Endometrium (tissue), 2 donors: ENCODE data around the gene OSBPL3.

Source experiments
- FAIRE-seq: peaks from 2 replicates; lab custom pipeline; 2012; peaks lifted over from hg19 to GRCh38; lab: Jason Lieb, UNC
- donor health status: control.
- donor health status: control.

Gene OSBPL3

GRCh38 chr7:24889611-24890010 lies 90.4 kb downstream of the OSBPL3 start:
- no peak for FAIRE-seq

DNA sequence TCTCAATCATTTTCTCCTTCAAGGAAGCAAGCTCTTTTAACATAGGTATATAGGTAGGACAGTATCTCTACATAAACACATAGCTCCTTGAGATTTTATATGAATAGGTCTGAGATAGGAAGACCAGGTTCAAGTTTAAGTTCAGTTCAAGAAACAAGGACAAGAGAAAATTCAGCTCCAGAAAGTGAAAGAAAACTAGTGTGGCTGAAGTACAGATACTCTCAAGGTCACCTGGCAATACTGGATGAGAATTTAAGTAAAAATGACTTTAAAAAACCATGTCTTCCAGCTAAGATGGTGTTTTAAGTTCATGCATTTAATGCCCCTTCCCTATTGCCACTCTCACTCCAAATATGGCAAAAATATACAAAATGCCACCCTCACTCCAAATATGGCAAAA lies 91.3 kb downstream of the OSBPL3 start:
- no peak for FAIRE-seq

GRCh38 chr7:24885716-24886115 lies 94.3 kb downstream of the OSBPL3 start:
- FAIRE-seq: no peak

DNA sequence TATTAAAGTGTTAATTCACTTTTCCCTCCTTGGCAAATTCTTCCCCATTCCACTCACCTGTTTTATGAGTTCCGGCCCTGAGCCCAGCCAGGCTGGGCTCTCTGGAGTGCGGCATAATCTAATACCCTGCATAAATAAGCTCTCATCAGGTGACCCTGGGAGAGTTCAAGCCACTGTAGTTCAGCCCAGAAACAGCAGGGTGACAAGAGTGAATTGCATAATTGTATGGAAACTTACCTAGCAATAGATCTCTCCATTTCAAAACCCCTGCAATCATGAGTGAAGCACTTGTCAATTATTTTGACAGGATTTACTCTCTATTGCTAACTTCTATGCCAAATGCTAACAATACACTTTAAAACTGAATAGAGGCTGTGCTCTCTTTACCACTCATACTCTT lies 94.7 kb downstream of the OSBPL3 start:
- FAIRE-seq: no peak

- no peak for FAIRE-seq
Measured at GRCh38 chr7:24884401-24884800, 95.6 kb downstream of the OSBPL3 start.

DNA sequence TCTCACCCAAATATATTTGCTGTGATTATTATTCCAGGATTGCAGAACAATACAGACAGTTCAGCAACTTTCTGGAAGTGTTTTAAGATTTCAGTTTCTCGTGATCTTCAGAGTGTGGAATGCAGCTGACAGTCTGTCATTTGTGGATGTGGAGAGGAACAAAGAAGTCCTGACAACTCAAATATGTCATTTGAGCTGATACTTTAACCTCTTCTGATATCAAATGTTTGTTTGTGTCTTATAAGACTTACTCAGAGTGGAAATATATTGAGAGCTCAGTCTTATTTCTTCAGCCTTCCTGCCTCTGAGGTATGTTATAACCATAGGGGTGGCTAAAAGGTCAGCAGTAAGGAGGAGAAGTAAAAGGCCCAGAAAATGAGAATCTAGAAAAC lies 96.4 kb downstream of the OSBPL3 start:
- no peak for FAIRE-seq

DNA sequence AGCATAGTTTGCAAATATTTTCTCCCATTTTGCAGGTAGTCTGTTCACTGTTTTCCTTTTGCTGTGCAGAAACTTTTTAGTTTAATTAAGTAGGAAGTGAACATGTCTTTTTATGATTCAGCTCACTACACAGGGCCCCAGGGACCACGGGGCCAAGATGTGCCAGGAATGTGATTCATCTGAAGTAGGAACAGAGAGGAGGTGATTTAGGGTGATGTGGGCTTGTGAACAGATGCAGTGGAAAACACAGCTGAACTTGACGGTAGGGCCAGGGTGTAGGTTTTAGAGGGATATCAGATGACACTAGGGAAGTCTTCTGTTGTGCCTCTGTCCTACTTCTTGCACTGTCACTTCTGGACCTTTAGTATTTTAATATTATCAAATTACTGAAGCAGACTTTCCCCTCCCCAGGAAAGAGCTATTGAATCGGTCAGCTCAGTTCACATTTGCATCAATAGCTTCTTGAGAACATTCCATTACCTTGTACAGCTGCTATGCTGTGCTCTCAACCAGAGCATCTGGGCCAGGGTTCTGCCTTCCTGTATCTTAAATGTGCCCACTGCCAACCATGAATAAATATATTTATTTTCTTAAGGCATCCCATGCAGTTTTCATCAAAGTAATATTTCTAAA lies 96.9 kb downstream of the OSBPL3 start:
- FAIRE-seq: no peak

DNA sequence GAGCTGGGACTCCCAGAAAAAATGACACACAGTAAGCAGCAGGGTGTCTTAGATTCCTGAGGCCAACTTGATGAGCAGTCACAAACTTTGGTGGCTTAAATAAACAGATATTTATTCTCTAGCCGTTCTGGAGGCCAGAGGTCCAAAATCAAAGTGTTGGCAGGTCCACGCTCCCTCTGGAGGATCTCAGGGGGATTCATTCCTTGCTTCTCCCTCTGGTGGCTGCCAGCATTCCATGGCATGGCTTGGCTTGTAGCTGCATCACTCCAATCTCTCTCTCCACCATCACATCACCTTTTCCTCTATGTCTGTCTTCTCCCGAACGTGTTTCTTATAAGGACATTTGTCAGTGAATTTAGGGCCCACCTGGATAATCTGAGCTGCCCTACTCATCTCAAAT lies 98.4 kb downstream of the OSBPL3 start:
- no peak for FAIRE-seq

DNA sequence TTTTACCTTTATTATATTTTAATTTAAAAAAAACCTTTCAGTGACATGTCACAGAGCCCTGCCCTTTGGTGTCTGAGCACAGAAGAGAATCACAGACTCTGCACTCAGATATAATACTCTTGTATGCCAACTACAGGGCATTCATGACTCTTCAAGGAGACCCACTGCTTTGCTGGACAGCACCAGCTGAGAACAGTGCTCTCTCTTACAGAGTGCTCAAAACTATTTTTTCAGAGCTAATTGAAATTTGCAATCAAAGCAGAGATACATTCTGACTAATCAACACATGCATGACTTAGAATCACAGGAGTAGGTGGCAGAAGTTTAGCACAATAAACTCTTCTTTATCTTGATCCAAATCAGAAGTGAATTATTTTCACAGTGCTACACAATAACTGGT lies 99.1 kb downstream of the OSBPL3 start:
- FAIRE-seq: no peak

- FAIRE-seq: no peak
Measured at GRCh38 chr7:24879291-24879690, 100.7 kb downstream of the OSBPL3 start.

- no peak for FAIRE-seq
Measured at GRCh38 chr7:24877790-24878311, 102.1 kb downstream of the OSBPL3 start.

DNA sequence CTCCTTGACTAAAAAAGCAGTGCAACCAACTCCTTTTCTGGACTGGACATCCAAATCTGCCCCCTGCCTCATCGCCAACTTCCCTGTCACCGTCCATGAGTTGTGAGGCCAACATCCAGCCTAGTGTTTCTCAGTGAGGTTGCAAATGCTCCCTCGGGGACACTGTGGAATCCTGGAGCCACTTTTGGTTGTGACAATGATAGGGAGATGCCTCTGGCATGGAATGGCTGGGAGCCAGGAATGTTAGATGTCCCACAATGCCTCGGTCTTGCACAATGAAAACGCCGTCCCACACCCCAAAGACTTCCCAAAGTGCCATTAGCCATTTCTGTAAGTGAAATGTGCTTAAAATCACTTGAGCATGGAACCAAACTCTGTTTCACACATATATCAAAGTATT lies 105.2 kb downstream of the OSBPL3 start:
- FAIRE-seq: no peak

DNA sequence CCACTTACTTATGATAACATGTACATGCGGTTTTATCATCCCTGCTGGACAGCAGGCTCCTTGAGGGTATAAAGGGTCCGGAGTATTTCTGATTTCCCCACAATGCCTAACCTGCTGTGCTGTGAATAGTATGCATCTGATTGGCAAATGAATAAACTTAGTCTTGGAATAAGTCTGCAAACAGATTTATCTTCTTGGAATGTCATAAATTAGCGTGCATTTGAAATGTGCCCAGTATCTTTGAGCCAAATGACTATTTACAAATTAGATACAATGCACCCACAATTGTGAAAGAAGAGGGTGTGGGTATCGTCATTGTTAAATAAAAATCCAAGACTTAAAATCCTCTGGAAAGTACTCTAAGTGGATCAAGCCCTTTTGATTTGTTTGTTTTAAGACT lies 106.0 kb downstream of the OSBPL3 start:
- no peak for FAIRE-seq

- FAIRE-seq: no peak
Measured at GRCh38 chr7:24871770-24872169, 108.2 kb downstream of the OSBPL3 start.

DNA sequence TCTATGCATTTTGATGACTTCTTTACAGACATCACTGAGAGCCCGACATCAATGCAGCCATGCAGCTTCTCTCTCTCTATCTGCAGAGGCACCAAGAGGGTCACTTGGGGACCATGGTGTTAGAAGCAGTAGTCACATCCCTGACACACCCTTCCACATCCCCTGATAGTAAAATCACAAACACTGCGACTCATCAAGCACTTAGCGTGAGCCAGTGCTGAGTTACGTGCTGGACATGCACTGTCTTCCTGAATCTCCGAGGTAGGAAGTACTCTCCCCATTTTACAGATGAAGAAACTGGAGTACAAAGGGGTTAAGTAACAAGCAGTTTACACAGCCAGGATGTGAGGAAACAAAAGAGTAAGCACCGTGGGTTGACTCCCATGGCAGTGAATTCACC lies 109.2 kb downstream of the OSBPL3 start:
- FAIRE-seq: no peak

DNA sequence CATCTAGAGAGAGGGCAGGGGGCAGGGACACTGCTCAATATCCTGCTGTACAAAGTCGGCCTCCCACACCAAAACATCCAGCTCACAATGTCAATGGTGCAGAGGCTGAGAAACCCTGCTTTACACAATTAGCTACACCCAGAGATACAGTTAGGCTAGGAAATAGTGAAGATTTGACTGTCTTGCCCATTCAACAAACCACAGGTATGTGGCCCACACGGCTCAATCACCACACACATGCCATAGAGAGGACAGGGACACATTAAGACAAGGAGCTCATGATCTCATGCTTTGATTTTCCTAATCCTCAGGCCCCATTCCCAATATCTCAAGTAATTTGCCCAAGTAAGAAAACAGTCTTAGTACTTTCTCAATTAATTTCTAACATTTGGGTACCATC lies 110.4 kb downstream of the OSBPL3 start:
- no peak for FAIRE-seq

- no peak for FAIRE-seq
Measured at GRCh38 chr7:24868741-24869140, 111.2 kb downstream of the OSBPL3 start.

DNA sequence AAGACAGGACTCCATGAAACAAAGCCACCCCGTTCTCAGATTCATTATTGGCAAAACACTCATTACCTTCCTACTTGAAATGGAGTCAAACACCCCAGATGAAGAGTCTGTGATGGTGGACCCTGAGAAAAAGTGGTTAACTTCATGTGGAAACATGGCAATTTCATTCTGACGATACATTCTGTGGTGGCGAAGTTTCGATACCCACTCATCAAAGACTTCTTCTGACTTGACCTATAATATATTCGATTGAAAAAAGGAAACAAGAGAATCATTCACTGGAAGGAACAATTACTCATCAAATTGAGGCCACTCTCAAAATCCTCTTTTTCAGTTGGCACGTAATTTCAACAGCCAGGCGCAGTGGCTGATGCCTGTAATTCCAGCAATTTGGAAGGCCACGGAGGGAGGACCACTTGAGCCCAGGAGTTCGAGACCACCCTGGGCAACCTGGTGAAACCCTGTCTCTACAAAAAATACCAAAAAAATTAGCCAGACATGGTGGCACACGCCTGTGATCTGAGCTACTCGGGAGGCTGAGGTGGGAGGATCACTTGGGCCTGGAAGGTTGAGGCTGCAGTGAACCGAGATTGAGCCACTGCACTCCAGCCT lies 113.9 kb downstream of the OSBPL3 start:
- no peak for FAIRE-seq

- no peak for FAIRE-seq
Measured at GRCh38 chr7:24864214-24864817, 115.7 kb downstream of the OSBPL3 start.

- no peak for FAIRE-seq
Measured at GRCh38 chr7:24863626-24864025, 116.4 kb downstream of the OSBPL3 start.

- FAIRE-seq: no peak
Measured at GRCh38 chr7:24862461-24862860, 117.5 kb downstream of the OSBPL3 start.

DNA sequence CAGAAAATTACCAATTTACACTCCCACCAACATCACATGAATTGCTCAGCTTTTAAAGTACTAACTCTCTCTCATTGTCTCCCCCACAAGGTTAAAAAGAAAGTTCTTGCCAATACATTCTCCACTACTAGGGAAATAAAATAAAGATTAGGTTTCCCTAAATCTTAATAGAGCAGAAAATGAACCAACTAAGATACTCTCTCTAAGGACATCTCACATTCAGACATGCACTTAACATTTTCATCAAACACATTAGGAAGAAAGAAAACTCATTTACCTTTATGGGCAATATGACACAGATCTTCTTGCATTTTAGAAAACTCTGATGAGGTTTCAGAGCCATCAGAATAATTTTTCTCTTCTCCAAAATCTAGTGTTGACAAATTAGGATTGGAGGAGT lies 118.6 kb downstream of the OSBPL3 start:
- no peak for FAIRE-seq

DNA sequence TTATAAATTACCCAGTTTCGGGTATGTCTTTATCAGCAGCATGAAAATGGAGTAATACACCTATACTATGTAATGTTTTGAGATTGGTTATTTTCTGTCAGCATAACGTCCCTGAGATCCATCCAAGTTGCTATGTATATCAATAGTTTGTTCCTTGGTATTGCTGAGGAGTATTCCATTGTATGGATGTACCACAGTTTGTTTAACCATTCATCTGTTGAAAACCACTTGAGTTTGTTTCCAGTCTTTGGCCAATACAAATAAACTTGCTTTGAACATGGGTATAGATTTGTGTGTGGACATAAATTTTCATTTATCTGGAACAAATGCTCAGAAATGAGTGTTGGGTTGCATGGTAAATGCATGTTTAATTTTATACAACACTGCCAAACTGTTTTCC lies 119.4 kb downstream of the OSBPL3 start:
- FAIRE-seq: no peak
